Right ventricle myocardium inferior (tissue), 1 donor: ENCODE results near the gene MS4A6E. TPM values are rescaled to one million over a fixed set of nuclear protein-coding genes. Genes with fewer than 3 reads are reported as not detected.
"Not testable (repeated sequence)": the region's sequence is repeated elsewhere in the genome, so short reads cannot be mapped to it uniquely, and the experiment has no call there.

Source experiments
- ATAC-seq: fragments of 200-7000 bp; cut with Tn5 transposase; one replicate; pipeline ENCODE4 v1.9.1; 2020; ENCODE audit warnings: mild to moderate bottlenecking, moderate library complexity
- DNase-seq: peaks from one replicate; pipeline ENCODE4 v3.0.0; 2021; ENCODE audit errors: missing footprints
- intact Hi-C: fragments of 100-400 bp; cut with DNase I; formaldehyde crosslinking; loops from one replicate; pipeline ENCODE4 v1.11.0; 2022
- long read RNA-seq: library from polyadenylated mRNA; unstranded; transcript quantifications from one replicate; pipeline ENCODE4 v2.0.0, GENCODE V29; 2021
- total RNA-seq: library from RNA; stranded (reverse); fragmentation: NEBNext Ultra II Directional; extraction: Animal tissue kit (Norgen Biotek cat#: 25700); gene quantifications from one replicate; pipeline ENCODE4 v1.2.1, GENCODE V29; 2021
- donor health status: DM: no; HTN: yes; CAD: no; lungs with severe emphysema.

The MS4A6E gene, protein sequence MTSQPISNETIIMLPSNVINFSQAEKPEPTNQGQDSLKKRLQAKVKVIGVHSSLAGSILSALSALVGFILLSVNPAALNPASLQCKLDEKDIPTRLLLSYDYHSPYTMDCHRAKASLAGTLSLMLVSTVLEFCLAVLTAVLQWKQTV
- not detected for total RNA-seq
- long read RNA-seq, result 0 reads

DNA sequence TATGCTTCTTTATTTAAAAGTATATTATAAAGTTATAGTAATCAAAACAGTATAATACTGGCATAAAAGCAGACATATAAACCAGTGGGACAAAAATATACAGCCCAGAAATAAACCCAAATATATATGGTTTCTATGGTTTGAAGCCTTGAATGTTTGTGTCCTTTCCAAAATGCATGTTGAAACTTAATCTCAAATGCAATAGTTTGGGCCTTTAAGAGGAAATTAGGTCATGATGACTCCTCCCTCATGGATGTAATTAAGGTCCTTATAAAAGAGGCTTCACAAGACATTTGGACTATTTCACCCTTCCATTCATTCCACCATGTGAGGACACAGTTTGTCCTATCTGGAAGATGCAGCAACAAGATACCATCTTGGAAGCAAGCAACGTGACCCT is at the start of gene MS4A6E:
Gene MS4A6E, plus strand, starts transcription at position 301 of the 400 bp plus-strand sequence. CDS start 7,641 bp downstream, outside the sequence.
- no peak for DNase-seq
- intact Hi-C loops, result no loop called here
- ATAC-seq, result no peak

DNA sequence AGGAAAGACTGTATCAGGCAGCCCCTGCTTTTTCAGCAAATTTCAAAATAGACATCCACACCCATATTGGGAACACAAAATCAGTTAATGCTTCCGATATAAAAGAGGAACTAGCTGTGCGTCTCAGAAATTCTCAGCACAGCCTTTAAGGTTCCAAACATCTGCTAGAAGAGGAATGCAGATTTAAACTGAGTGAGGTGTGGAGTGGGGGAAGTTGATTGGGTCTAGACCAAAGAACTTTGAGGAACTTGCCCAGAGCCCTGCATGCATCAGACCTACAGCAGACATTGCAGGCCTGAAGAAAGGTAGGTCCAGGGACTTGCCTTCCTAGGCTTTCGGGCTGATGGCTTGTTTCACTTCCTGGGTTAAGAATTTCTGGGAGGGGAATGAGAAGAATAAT is 46.6 kb upstream of the MS4A6E start, which contains the start of gene MS4A4A:
Gene MS4A4A, plus strand, starts transcription at position 255 of the 400 bp plus-strand sequence. Its CDS starts 10 bp downstream, at position 265.
- intact Hi-C loops, result no loop called here
- DNase-seq, result no peak
- peak; percentile 81 for ATAC-seq

DNA sequence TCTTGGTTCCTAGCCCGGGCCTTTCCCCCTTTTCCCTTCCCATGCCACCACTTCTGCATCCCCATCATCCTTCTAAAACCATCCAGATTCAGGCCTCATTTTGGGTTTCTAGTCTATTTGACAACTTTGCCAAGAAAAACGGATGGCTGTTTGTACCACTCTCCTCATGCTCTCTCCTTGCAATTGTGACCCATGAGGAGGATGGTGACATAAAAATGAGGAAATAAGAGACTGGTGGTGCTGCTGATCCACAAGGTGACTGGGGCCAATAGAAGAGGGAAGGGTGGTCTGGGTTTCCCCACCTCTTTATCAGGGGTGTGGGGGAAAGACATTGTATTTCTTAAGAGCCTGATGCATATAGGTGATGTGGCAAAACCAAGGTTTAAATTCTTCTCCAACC is 45.6 kb upstream of the MS4A6E start:
- no peak for DNase-seq
- ATAC-seq, result no peak
- intact Hi-C loops, result no loop called here

DNA sequence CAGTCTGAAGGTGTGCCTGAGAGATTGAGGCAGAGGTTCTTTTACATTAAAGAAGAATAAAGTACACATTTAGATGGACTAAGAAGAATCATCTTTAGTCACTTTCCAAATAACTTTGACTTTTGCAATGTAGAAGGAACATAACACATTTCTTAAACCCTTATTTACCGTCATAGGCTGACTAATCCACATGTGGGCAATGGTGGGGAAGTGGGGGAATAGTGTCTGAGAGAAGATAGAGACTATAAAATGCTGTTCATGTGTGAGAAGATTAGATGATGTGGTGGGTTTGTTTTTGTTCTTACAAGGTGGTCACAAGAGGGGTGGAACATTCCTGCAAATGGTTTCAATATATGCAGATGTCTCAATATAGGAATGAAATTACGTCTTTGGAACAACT is 44.8 kb upstream of the MS4A6E start:
- intact Hi-C loops, result no loop called here
- DNase-seq, result no peak
- ATAC-seq, result no peak

DNA sequence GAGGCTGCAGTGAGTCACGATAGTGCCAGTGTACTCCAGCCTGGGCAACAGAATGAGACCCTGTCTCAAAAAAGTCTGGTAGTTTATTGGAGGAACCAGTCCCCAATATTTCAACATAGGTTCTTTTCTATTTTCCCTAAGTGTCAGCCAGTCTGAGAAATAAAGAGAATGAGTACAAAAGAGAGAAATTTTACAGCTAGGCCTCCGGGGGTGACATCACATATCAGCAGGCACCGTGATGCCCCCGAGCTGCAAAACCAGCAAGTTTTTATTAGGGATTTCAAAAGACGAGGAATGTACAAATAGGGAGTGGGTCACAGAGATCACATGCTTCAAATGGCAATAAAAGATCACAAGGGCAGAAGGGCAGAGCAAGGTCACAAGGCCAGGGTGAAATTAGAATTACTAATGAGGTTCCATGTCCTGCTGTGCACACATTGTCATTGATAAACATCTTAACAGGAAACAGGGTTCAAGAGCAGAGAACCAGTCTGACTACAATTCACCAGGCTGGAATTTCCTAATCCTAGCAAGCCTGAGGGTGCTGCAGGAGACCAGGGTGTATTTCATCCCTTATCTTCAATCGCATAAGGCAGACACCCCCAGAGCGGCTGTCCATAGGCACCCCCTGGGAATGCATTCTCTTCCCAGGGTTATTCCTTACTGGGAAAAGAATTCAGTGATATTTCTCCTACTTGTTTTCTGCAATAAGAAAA is 41.5 kb upstream of the MS4A6E start:
- DNase-seq, intact Hi-C loops, ATAC-seq: not testable (repeated sequence)

DNA sequence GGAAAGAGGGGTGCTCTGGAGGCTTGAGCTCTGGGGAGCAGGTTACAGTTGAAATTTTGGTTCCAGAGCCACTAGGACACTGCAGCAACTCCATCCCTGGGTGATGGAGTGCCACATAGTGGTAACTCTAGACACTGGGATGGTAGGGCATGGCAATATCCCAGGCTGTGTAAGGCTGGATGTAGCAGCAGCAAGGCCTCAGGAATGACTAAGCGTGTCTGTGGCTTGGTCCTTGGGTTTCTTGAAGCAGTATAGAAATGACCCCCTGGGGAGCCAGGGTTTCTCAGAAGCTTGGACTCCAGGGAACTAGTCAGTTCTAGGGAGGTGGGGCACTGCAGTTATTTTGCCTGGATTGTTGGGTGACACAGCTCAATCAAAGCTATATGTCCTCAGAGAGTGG is 38.5 kb upstream of the MS4A6E start:
- intact Hi-C loops, result no loop called here
- ATAC-seq (no peak), DNase-seq (no peak)

DNA sequence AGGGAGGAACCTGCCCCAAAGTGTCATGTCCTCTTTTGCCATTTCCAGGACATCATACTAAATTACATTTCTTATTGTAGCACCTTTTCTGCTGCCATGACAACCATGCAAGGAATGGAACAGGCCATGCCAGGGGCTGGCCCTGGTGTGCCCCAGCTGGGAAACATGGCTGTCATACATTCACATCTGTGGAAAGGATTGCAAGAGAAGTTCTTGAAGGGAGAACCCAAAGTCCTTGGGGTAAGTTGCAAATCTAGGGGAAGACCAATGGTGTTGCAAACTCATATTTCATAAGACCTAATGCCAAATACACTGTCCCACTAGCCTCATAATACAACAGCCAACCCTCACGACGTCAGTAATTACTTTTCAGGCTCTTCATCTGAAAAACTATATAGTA is 34.9 kb upstream of the MS4A6E start:
- ATAC-seq (no peak), DNase-seq (no peak)
- intact Hi-C loops, result no loop called here

DNA sequence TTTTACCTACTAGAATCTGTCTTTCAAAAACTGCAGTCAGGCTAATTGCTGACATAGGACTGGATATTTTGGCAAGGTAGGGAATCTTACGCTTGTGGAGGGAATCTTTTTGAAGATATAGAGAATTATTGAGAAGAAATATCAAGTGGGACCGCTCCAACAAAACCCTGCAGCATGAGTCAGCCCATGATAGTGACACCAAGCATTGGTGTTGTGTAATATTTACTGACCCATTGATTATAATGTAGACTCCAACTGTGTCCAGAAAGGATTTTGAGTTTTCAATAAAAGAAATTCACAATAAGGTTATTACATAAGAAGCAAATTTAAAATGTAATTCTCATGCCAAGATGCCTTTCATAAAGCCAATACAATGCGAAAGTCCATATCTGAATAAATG is 25.9 kb upstream of the MS4A6E start:
- DNase-seq (no peak), ATAC-seq (no peak)
- intact Hi-C loops, result no loop called here

DNA sequence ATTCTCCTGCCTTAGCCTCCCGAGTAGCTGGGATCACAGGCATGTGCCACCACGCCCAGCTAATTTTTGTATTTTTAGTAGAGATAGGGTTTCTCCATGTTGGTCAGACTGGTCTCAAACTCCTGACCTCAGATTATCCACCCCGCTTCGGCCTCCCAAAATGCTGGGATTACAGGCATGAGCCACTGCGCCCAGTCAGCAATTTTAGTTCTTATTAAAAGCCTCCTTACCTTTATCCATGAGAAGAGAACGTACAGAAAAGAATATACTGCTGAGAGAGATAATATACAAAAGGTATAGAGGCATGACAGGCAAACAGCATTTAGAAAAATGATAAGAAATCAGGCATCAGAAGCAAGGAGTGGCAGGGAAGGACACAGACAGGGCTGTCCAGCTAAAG is 25.2 kb upstream of the MS4A6E start:
- DNase-seq, intact Hi-C loops, ATAC-seq: not testable (repeated sequence)

DNA sequence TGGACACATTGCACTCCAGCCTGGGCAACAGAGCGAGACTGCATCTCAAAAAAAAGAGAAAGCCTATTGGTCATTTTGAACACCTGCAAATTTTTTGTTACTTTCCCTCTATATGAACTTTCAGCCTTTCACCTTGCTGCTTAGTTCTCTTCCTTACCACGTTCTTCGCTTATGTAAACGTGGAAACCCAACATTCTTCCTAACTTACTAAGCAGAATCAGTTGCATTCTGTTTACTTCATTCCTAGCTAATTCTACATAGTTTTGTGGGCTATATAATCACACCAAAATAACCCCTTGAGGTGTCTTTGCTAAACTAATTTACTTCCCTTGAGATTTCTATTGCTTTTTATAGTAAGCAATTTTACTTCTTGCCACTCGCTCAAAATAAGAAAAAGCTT is 23.4 kb upstream of the MS4A6E start:
- ATAC-seq (no peak), DNase-seq (no peak)

DNA sequence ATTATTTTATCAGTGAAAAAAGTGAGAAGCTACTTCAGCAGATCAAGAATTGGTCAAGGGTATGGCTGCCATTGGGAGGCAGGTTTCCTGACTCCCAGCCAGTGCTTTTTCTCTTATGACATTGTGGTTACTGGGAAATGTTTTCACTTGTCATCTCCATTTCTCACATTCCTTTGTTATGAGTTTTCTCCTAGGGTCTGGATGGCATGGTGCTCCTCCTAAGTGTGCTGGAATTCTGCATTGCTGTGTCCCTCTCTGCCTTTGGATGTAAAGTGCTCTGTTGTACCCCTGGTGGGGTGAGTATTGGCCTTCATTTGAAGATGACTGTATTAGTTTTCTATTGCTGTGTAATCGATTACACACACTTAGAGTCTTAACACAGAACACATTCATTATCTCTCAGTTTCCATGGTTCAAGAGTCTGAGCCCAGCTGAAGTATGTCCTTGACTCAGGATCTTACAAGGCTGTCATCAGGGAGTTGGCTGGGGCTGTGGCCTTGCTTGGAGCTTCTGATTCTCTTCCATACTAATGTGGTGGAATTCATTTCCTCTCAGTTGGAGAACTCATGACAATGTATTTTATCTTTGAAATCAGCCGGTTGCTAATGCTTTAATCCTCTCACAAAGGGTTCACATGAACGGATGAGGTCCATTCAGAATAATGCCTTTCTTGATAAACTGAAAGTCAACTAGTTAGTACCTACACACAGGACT is 21.0 kb upstream of the MS4A6E start:
- no peak for ATAC-seq
- DNase-seq, result no peak
- intact Hi-C loops, result no loop called here

More for the DNA sequence above, 23.4 kb upstream of the MS4A6E start:
- intact Hi-C loops, result no loop called here

DNA sequence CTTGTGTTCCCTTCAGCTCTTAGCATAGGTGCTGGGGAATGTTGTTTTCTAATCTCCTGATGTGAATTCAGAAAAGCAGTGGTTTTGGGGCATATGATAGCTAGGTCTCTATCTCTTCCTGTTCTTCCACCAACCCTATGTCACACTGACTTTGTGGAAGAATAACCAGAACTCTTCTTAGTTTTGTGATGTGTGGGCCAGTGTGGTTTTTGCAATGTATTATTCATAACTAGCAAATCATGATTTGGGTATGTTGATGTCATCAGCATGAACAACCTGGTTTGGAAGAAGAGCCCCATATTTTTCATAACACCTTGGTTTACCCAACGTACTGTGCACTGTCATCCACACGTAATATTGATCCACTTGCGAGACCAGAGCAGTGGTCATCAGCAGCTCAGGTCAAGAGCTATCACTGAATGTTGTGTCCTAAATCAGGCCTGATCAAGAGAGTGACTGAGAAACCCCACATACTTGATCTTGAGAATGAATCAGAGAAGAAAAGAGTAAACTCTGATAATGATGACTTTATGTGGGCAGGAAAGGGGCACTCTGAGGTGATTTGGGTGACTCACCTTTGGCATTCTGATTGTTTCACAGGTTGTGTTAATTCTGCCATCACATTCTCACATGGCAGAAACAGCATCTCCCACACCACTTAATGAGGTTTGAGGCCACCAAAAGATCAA is 19.4 kb upstream of the MS4A6E start:
- intact Hi-C loops, result no loop called here
- no peak for DNase-seq

DNA sequence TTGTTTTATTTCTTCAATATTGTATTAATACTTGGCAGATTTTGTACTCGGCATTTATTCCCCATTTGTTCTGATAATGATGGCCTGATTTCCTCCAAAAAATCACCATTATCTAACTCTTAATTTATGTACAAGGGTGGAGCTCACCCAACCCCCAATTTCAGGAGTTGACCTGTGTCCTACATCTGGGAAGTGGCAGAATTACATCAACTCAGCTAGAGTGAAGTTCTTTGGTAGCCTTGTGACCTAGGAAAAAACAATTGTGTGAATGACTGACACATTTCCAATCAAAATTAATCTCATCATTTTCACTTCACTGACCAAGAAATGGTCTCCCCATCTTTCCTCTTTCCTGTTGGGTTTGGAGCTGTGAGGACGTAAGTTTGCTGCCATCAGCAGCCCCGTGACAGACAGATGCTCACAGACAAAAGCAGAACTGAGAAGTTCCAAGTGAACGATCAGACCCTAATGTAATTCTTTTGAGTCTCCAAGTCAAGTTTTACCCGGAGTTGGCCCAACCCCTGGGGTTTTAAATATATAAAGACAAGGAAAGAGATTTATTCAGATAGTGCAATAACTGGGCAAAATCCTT is 16.6 kb upstream of the MS4A6E start:
- ATAC-seq, result peak; percentile 70
- intact Hi-C loops, result no loop called here
- no peak for DNase-seq

More for the DNA sequence above, 19.4 kb upstream of the MS4A6E start:
- ATAC-seq, result no peak

DNA sequence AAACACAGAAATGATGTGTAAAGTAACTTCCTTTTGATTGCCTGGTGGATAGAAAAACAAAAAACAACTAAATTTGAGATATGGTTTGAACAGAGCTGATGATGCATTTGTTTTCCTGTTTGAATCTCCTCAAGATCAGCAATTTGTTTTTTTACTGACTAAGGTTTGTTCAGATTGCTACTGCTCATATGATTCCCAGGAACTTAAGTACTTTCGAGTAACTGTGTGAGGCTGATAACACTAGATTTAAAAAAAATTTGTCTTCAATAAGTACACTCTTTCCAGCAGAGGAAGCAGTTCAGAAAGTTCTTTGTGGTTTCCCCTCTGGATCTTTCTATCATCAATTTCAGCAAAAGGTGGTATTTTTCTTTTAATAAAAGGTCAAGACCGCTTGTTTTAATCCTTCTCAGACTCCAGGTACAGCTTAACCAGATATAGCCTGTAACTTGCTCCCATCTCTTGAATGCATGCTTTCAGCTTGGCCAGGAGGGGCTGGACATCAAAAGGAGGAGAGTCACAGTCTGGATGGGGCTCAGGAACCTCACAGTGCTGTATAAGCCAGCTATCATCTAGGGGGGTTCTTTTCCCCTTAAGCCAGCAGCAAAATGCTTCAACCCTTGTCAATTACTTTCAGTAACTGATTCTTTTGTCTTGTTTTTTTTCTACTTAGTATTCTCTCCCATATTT is 12.3 kb upstream of the MS4A6E start:
- peak; percentile 37 for ATAC-seq
- intact Hi-C loops, result no loop called here
- no peak for DNase-seq

DNA sequence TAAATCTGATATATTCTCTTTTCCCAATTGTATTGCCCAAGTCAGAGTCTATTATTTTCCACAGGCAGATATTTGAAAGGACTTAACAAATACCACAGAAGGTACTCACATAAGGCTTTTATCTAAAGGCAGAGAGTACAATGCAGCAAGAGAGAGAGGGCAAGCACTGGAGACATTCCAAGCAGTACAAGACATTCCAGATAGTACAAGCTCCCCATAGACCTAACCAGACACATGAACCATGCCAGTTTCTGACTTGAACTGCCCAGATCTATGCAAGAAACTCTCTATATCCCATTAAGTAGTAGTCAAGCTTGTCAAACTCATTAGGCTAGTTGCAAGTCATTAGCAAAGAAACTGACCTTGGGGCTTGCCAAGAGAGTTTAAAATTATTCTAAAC is 11.2 kb upstream of the MS4A6E start:
- ATAC-seq (no peak), DNase-seq (no peak)
- intact Hi-C loops, result no loop called here

DNA sequence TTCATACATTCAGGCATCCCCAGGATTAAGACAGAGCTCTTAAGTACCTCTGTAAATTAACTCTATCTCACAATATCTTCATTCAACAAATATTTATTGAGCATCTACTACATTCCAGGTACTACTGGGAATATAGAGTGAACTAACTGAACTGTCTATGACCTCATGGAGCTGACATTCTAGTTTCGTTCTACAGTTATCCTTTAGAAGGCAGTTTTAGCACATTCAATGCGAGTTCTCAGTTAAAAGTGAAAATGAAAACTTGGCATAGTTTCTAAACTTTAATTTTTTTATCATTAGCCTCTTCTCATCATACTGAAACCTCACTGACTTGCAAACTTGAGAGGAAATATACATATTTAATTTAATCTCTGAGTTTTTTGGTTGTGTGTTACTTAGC is 10.7 kb upstream of the MS4A6E start:
- no peak for ATAC-seq
- intact Hi-C loops, result no loop called here
- no peak for DNase-seq

DNA sequence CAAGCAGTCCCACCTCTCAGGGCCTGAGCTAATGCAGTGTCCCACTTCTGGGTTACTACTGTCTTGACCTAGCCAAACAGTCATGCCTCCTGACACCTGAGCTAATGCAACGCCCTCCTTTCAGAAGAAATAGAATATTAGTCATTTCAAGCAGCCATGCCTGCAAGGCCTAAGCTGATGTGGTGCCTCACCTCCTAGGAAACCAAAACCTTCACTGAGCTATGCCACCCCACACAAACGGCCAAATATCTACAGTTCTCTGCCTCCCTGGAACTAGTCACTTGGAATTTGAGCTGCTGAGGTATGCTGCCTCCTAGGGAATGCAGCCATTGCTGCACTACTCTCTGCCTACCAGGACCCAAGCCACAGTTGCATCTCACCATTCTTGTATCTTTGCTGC is 8.3 kb upstream of the MS4A6E start:
- no peak for DNase-seq
- intact Hi-C loops, result no loop called here
- ATAC-seq, result no peak

DNA sequence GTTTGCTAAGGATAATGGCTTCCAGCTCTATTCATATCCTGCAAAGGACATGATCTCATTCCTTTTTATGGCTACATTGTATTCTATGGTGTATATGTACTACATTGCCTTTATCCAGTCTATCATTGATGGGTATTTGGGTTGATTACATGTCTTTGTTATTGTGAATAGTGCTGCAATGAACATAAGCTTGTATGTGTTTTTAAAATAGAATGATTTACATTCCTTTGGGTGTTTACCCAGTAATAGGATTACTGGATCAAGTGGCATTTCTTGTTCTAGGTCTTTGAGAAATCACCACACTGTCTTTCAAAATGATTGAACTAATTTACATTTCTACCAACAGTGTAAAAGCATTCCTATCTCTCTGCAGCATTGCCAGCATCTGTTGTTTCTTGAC is 6.0 kb upstream of the MS4A6E start:
- ATAC-seq, result no peak
- intact Hi-C loops, result no loop called here

DNA sequence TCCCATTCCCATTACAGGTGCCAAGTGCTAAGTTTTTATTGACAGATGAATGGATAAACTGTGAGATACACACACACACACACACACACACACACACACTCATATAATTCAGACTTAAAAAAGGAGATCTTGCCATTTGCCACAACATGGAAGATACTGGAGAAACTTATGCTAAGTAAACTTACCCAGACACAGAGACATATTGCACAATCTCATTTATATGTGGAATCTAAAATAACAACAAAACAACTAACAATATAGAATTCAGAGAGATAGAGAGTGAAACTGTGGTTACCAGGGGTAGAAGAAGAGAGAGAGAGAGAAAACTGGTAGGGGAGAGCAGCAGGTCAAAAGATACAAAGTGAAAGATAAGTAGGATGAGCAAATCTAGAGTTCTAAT is 1.4 kb downstream of the MS4A6E start:
- ATAC-seq (no peak), DNase-seq (no peak)
- intact Hi-C loops, result no loop called here

More for the DNA sequence above, 6.0 kb upstream of the MS4A6E start:
- DNase-seq, result no peak
